Measurements from ENCODE around the gene NDE1.
"Not testable (repeated sequence)": the region's sequence is repeated elsewhere in the genome, so short reads cannot be mapped to it uniquely, and the experiment has no call there.

- not testable (repeated sequence) for TF ChIP-seq EZH2 (IDR thresholded peaks at IDR 0.05; ENCODE audit: low read length); CTCF (optimal IDR thresholded peaks at IDR 0.05 in 1 of 3, IDR thresholded peaks at IDR 0.05 in 1 of 3, conservative IDR thresholded peaks at IDR 0.05 in 1 of 3; ENCODE audit: extremely low read depth in 1 of 3, insufficient read depth in 2 of 3, low read length in 3 of 3)
These were observed 734 bp upstream of the NDE1 start for GRCh38 chr16:15649311-15649710.

Data from keratinocyte (primary cell).